ENCODE measurements around the gene ITGBL1.

DNA sequence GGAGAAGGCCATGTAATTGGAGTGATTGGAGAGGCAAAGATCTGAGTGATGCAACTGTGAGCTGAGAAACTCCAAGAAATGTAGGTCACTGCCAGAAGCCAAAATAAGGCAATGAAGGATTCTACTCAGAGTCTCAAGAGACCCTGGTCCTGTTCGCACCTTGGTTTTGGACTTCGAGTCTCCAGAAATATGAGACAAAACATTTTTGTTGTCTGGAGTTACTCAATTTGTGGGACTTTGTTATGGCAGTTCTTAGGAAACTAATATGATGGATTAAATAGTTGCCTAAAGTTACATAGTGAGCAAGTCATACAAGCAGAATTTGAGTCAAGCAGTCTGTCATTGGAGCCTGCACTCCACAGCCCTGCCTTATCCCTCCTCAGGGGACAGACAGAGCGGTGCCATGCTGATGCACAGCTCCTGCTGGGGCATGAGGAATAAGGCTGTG, 104.2 kb downstream of the ITGBL1 start:
- TF ChIP-seq ZNF2 (tag by site-specific recombination; IDR thresholded peaks at IDR 0.05), result no peak
- TF ChIP-seq, protein P1, sequence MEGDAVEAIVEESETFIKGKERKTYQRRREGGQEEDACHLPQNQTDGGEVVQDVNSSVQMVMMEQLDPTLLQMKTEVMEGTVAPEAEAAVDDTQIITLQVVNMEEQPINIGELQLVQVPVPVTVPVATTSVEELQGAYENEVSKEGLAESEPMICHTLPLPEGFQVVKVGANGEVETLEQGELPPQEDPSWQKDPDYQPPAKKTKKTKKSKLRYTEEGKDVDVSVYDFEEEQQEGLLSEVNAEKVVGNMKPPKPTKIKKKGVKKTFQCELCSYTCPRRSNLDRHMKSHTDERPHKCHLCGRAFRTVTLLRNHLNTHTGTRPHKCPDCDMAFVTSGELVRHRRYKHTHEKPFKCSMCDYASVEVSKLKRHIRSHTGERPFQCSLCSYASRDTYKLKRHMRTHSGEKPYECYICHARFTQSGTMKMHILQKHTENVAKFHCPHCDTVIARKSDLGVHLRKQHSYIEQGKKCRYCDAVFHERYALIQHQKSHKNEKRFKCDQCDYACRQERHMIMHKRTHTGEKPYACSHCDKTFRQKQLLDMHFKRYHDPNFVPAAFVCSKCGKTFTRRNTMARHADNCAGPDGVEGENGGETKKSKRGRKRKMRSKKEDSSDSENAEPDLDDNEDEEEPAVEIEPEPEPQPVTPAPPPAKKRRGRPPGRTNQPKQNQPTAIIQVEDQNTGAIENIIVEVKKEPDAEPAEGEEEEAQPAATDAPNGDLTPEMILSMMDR (tag by site-specific recombination; IDR thresholded peaks at IDR 0.05), result no peak
- no peak for TF ChIP-seq ZNF707 (tag by site-specific recombination; IDR thresholded peaks at IDR 0.05)
- TF ChIP-seq ZNF701 (tag by site-specific recombination; IDR thresholded peaks at IDR 0.05), result no peak

Measured in HEK293 (cell line).